Retina (tissue), 1 donor: ENCODE results near the gene ADD2.

Source experiments
- DNase-seq: peaks from one replicate; pipeline ENCODE4 v3.0.0-alpha.2; 2016

Gene ADD2

GRCh38 chr2:70779911-70780545 lies 12.0 kb upstream of the ADD2 start:
- no peak for DNase-seq

- DNase-seq, result no peak
Observed at GRCh38 chr2:70779491-70779890, 11.5 kb upstream of the ADD2 start.

- DNase-seq, result no peak
Observed at GRCh38 chr2:70778676-70779075, 10.7 kb upstream of the ADD2 start.

- DNase-seq, result no peak
Observed at GRCh38 chr2:70777450-70777849, 9.4 kb upstream of the ADD2 start.

GRCh38 chr2:70776266-70776665 lies 8.3 kb upstream of the ADD2 start:
- no peak for DNase-seq

GRCh38 chr2:70775141-70775540 lies 7.1 kb upstream of the ADD2 start:
- DNase-seq, result no peak

GRCh38 chr2:70772486-70773155 lies 4.6 kb upstream of the ADD2 start:
- no peak for DNase-seq

GRCh38 chr2:70771446-70771845 lies 3.4 kb upstream of the ADD2 start:
- no peak for DNase-seq

- no peak for DNase-seq
Observed at GRCh38 chr2:70769450-70769849, 1.4 kb upstream of the ADD2 start.

- no peak for DNase-seq
Observed at GRCh38 chr2:70768590-70769085, 638 bp upstream of the ADD2 start.

- DNase-seq, result peak; percentile 80
Observed at GRCh38 chr2:70767079-70767698, 811 bp downstream of the ADD2 start.

GRCh38 chr2:70766357-70767078 lies 1.5 kb downstream of the ADD2 start:
- no peak for DNase-seq

GRCh38 chr2:70765507-70765906 lies 2.5 kb downstream of the ADD2 start:
- DNase-seq, result no peak

- no peak for DNase-seq
Observed at GRCh38 chr2:70759446-70759845, 8.6 kb downstream of the ADD2 start.

GRCh38 chr2:70757966-70758365 lies 10.0 kb downstream of the ADD2 start:
- no peak for DNase-seq

- DNase-seq, result no peak
Observed at GRCh38 chr2:70757360-70757759, 10.6 kb downstream of the ADD2 start.

GRCh38 chr2:70756128-70756527 lies 11.9 kb downstream of the ADD2 start:
- no peak for DNase-seq

- DNase-seq, result no peak
Observed at GRCh38 chr2:70753902-70754301, 14.1 kb downstream of the ADD2 start.

GRCh38 chr2:70753031-70753430 lies 15.0 kb downstream of the ADD2 start:
- DNase-seq, result no peak

GRCh38 chr2:70752396-70752795 lies 15.6 kb downstream of the ADD2 start:
- no peak for DNase-seq

GRCh38 chr2:70751881-70752280 lies 16.1 kb downstream of the ADD2 start:
- DNase-seq, result no peak

GRCh38 chr2:70750320-70750719 lies 17.7 kb downstream of the ADD2 start:
- no peak for DNase-seq

- DNase-seq, result no peak
Observed at GRCh38 chr2:70748002-70748784, 19.8 kb downstream of the ADD2 start.
